ENCODE data around the gene RSPO1. TPM values are rescaled to one million over a fixed set of nuclear protein-coding genes. Genes with fewer than 3 reads are reported as not detected.

Gene RSPO1
- total and polyA plus RNA-seq, 10 of the 15 experiments (the other 5 are each of a cell fraction or from before 2014, with no cell fraction given), result not detected

GRCh38 chr1:37650173-37650572 lies 15.5 kb upstream of the RSPO1 start:
- FAIRE-seq (no peak), DNase-seq (ENCODE audit: low read depth, low spot score) (no peak), ATAC-seq (no peak)
- Histone ChIP-seq H3K27me3 (replicated peaks in 1 of 2; ENCODE audit: control insufficient read depth in 2 of 2, insufficient read depth in 2 of 2, low read length in 1 of 2) (no peaks in the 10 kb centered on the region), H3K4me3 (no peak overlapping the region), H4K20me1 (ENCODE audit: control insufficient read depth, insufficient read depth) (no peaks in the 10 kb centered on the region), H3K27ac (ENCODE audit: control insufficient read depth, insufficient read depth) (no peak overlapping the region), H3K4me2 (ENCODE audit: control insufficient read depth, insufficient read depth) (no peak overlapping the region), H3K9me3 (replicated peaks; ENCODE audit: control insufficient read depth, insufficient read depth, low read length) (no peaks in the 10 kb centered on the region), H3K36me3 (ENCODE audit: control insufficient read depth in 2 of 2, insufficient read depth in 2 of 2, low read length in 1 of 2) (no peaks in the 10 kb centered on the region), H2AFZ (ENCODE audit: control insufficient read depth, low read depth, low read length) (no peak overlapping the region), H3K79me2 (ENCODE audit: control insufficient read depth, insufficient read depth, low read length) (no peaks in the 10 kb centered on the region), H3K4me1 (ENCODE audit: control insufficient read depth, insufficient read depth, low read length) (no peaks in the 10 kb centered on the region), H3K9ac (ENCODE audit: control insufficient read depth, insufficient read depth, low read length) (no peak overlapping the region)
- CTCF ChIA-PET, result interaction anchor here (0.8 kb wide), 1 partner anchor 84 kb away, joined by 3 read pairs; no protein-coding TSS in a partner anchor
- POLR2A ChIA-PET, result no interaction called here
- intact Hi-C loops (cut with micrococcal nuclease; ENCODE audit: unreplicated experiment), result no loop called here
- in situ Hi-C loops (cut with MboI), result no loop called here
- TF ChIP-seq SRF (IDR thresholded peaks at IDR 0.05; ENCODE audit: low read depth in 2 of 2, low read length in 2 of 2) (no peak), NRF1 (conservative IDR thresholded peaks at IDR 0.05; ENCODE audit: low read depth, low read length) (no peak), NFIC (IDR thresholded peaks at IDR 0.05; ENCODE audit: low read depth, low read length) (no peak), RFX5 (IDR thresholded peaks at IDR 0.05; ENCODE audit: low read depth, low read length) (no peak), ETV6 (conservative IDR thresholded peaks at IDR 0.05 in 1 of 2, IDR thresholded peaks at IDR 0.05 in 1 of 2; ENCODE audit: borderline replicate concordance in 1 of 2, low read depth in 1 of 2) (no peak), NFXL1 (IDR thresholded peaks at IDR 0.05; ENCODE audit: borderline replicate concordance) (no peak)
- SMC1A ChIA-PET (ENCODE audit: uncharacterized antibody, unreplicated experiment), result no interaction called here
- RAD21 ChIA-PET (ENCODE audit: unreplicated experiment), result no interaction called here
- WGBS (ENCODE audit: insufficient coverage, insufficient replicate concordance, low lambda C conversion rate, missing lambda C conversion rate), result 12% methylated on average over 5 of the region's 5 CpGs
- BruUV-seq (replicated peaks), result no TSS peak

GRCh38 chr1:37647281-37647680 lies 12.6 kb upstream of the RSPO1 start:
- ChIA-PET RAD21 (ENCODE audit: unreplicated experiment) (no interaction called here), CTCF (no interaction called here), POLR2A (no interaction called here), SMC1A (ENCODE audit: uncharacterized antibody, unreplicated experiment) (no interaction called here)
- Histone ChIP-seq H2AFZ (ENCODE audit: control insufficient read depth, low read depth, low read length) (no peak overlapping the region), H3K36me3 (ENCODE audit: control insufficient read depth in 2 of 2, insufficient read depth in 2 of 2, low read length in 1 of 2) (no peaks in the 10 kb centered on the region), H3K9me3 (replicated peaks; ENCODE audit: control insufficient read depth, insufficient read depth, low read length) (no peaks in the 10 kb centered on the region), H3K9ac (ENCODE audit: control insufficient read depth, insufficient read depth, low read length) (no peak overlapping the region), H3K4me3 (no peak overlapping the region), H3K4me2 (ENCODE audit: control insufficient read depth, insufficient read depth) (no peak overlapping the region), H3K4me1 (ENCODE audit: control insufficient read depth, insufficient read depth, low read length) (no peaks in the 10 kb centered on the region), H3K27ac (ENCODE audit: control insufficient read depth, insufficient read depth) (no peak overlapping the region), H3K27me3 (replicated peaks in 1 of 2; ENCODE audit: control insufficient read depth in 2 of 2, insufficient read depth in 2 of 2, low read length in 1 of 2) (peaks cover 3 to 4% of the 10 kb centered on the region in 2 experiments; a peak in 3 of 4 replicates), H3K79me2 (ENCODE audit: control insufficient read depth, insufficient read depth, low read length) (no peaks in the 10 kb centered on the region), H4K20me1 (ENCODE audit: control insufficient read depth, insufficient read depth) (no peaks in the 10 kb centered on the region)
- WGBS (ENCODE audit: insufficient coverage, insufficient replicate concordance, low lambda C conversion rate, missing lambda C conversion rate), result 56% methylated on average over 7 of the region's 7 CpGs
- FAIRE-seq (no peak), ATAC-seq (no peak), DNase-seq (ENCODE audit: low read depth, low spot score) (no peak)
- in situ Hi-C loops (cut with MboI), result no loop called here
- intact Hi-C loops (cut with micrococcal nuclease; ENCODE audit: unreplicated experiment), result no loop called here
- no TSS peak for BruUV-seq (replicated peaks)
- TF ChIP-seq FOXK2 (IDR thresholded peaks at IDR 0.05), result no peak
- TF ChIP-seq YBX1 (IDR thresholded peaks at IDR 0.05), result no peak
- no peak for TF ChIP-seq MTA2 (IDR thresholded peaks at IDR 0.05; ENCODE audit: low read depth)
- TF ChIP-seq ZNF217 (IDR thresholded peaks at IDR 0.05), result no peak
- TF ChIP-seq BRCA1 (IDR thresholded peaks at IDR 0.05; ENCODE audit: low read depth, low read length), result no peak
- no peak for TF ChIP-seq E2F4 (IDR thresholded peaks at IDR 0.05; ENCODE audit: low read depth, low read length)
- TF ChIP-seq SPI1 (IDR thresholded peaks at IDR 0.05; ENCODE audit: borderline replicate concordance, insufficient read depth, low read depth, low read length), result no peak
- no peak for TF ChIP-seq SREBF2 (IDR thresholded peaks at IDR 0.05; ENCODE audit: low read length)
- TF ChIP-seq ATF2 (IDR thresholded peaks at IDR 0.05; ENCODE audit: low read length), result no peak
- TF ChIP-seq CEBPB (IDR thresholded peaks at IDR 0.05; ENCODE audit: borderline replicate concordance in 1 of 2, low read depth in 2 of 2, low read length in 2 of 2), result no peak
- TF ChIP-seq TARDBP (IDR thresholded peaks at IDR 0.05; ENCODE audit: borderline replicate concordance), result no peak
- TF ChIP-seq SMARCA5 (IDR thresholded peaks at IDR 0.05), result no peak
- TF ChIP-seq POLR2AphosphoS2 (IDR thresholded peaks at IDR 0.05; ENCODE audit: low read depth, low read length), result no peak
